ENCODE results near the gene CTSZ. TPM values are rescaled to one million over a fixed set of nuclear protein-coding genes. Genes with fewer than 3 reads are reported as not detected.
"Not testable (repeated sequence)": the region's sequence is repeated elsewhere in the genome, so short reads cannot be mapped to it uniquely, and the experiment has no call there.

Gene CTSZ
- total and polyA plus RNA-seq, 3 donors from 2014 or later: 49.4 to 120 (median 77.4) TPM

- Histone ChIP-seq H3K4me1 (peaks cover 21% of the 10 kb centered on the region), H3K36me3 (ENCODE audit: low read depth, missing control alignments) (no peaks in the 10 kb centered on the region), H3K4me3 (no peak overlapping the region), H3K27me3 (no peaks in the 10 kb centered on the region), H3K27ac (no peak overlapping the region), H3K9me3 (no peaks in the 10 kb centered on the region)
- WGBS, 2 donors: 94 to 96% methylated on average over 16 of the region's 16 CpGs
- no peak for TF ChIP-seq POLR2A (IDR thresholded peaks at IDR 0.05)
- TF ChIP-seq CTCF (IDR thresholded peaks at IDR 0.05): no peak
- no peak for DNase-seq
- intact Hi-C loops (cut with DNase I; ENCODE audit: low total_unique reads): no loop called here
Measured at GRCh38 chr20:59015411-59015810, 8.4 kb upstream of the CTSZ start.

- DNase-seq: peak; percentile 12
- Histone ChIP-seq H3K4me3 (no peak overlapping the region), H3K9me3 (no peaks in the 10 kb centered on the region), H3K27me3 (no peaks in the 10 kb centered on the region), H3K4me1 (peaks cover 21% of the 10 kb centered on the region), H3K36me3 (ENCODE audit: low read depth, missing control alignments) (no peaks in the 10 kb centered on the region), H3K27ac (no peak overlapping the region)
- TF ChIP-seq CTCF (IDR thresholded peaks at IDR 0.05) (no peak), POLR2A (IDR thresholded peaks at IDR 0.05) (no peak)
- intact Hi-C loops (cut with DNase I; ENCODE audit: low total_unique reads): no loop called here
- WGBS, 2 donors: 84 to 94% methylated on average over 8 to 17 of the region's 17 CpGs
Measured at GRCh38 chr20:59014680-59015389, 7.8 kb upstream of the CTSZ start.

DNA sequence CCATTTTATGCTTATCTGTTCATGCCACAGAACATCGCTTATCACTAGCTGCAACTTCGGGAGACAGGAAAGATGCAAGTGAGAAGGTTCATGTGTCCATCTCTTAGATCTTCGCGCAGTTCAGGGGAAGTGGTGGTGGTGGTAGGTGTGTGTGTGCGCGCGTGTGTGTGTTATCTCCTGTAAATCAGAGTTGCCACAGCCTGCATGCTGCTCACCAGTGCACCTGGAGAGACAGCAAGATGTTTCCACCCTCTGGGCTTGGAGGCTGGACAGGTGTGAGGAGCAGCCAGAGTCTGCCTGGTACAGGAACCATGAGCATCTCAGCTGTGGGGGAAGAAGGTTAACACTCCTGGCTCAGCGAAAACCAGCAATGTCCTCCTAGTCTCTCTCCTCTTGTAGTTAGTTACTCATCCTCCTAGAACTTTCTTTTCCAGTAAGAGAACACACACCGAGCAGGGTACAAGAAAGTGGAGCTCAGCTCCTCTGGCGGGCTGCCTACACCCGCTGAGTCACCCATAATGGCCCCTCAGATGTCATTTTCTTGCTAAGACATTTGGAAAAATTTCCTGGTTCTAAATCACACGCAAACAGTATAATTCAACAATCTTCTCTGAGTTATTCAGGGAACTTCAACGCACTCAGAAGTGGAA, 7.0 kb upstream of the CTSZ start:
- WGBS, 2 donors: 74 to 81% methylated on average over 13 of the region's 13 CpGs
- intact Hi-C loops (cut with DNase I; ENCODE audit: low total_unique reads): no loop called here
- DNase-seq: peak; percentile 11

GRCh38 chr20:59013031-59013951, 6.2 kb upstream of the CTSZ start:
- DNase-seq: peak; percentile 7
- H3K27me3 ChIP-seq: no peaks in the 10 kb centered on the region
- 90 to 91% methylated on average over 17 of the region's 17 CpGs for WGBS, 2 donors
- peaks cover 20% of the 10 kb centered on the region for H3K4me1 ChIP-seq
- no peaks in the 10 kb centered on the region for H3K9me3 ChIP-seq
- H3K4me3 ChIP-seq: no peak overlapping the region
- TF ChIP-seq POLR2A (IDR thresholded peaks at IDR 0.05) (no peak), CTCF (IDR thresholded peaks at IDR 0.05) (no peak)
- H3K27ac ChIP-seq: no peak overlapping the region
- intact Hi-C loops (cut with DNase I; ENCODE audit: low total_unique reads): no loop called here
- no peaks in the 10 kb centered on the region for H3K36me3 ChIP-seq (ENCODE audit: low read depth, missing control alignments)

More for the DNA sequence above, 7.0 kb upstream of the CTSZ start:
- no peak for TF ChIP-seq POLR2A (IDR thresholded peaks at IDR 0.05)
- no peak for TF ChIP-seq CTCF (IDR thresholded peaks at IDR 0.05)
- Histone ChIP-seq H3K27me3 (no peaks in the 10 kb centered on the region), H3K9me3 (no peaks in the 10 kb centered on the region), H3K4me1 (peaks cover 21% of the 10 kb centered on the region), H3K36me3 (ENCODE audit: low read depth, missing control alignments) (no peaks in the 10 kb centered on the region), H3K4me3 (no peak overlapping the region), H3K27ac (no peak overlapping the region)

GRCh38 chr20:59011874-59012157, 4.8 kb upstream of the CTSZ start:
- H3K9me3 ChIP-seq; H3K4me1 ChIP-seq; H3K27ac ChIP-seq; H3K4me3 ChIP-seq; H3K36me3 ChIP-seq (ENCODE audit: low read depth, missing control alignments); H3K27me3 ChIP-seq; DNase-seq; intact Hi-C loops (cut with DNase I; ENCODE audit: low total_unique reads): not testable (repeated sequence)
- WGBS, 2 donors: 85 to 94% methylated on average over 3 of the region's 3 CpGs
